IMR-90 (cell line): Measurements from ENCODE around the gene GTSE1. TPM values are rescaled to one million over a fixed set of nuclear protein-coding genes. Genes with fewer than 3 reads are reported as not detected.

ENCODE experiments used
- ATAC-seq: fragments of 200-7000 bp; cut with Tn5 transposase; 2 replicates; pipeline ENCODE4 v1.9.1; 2020; ENCODE audit warnings: low read depth, mild to moderate bottlenecking, moderate library complexity
- BruUV-seq: library from RNA; stranded (reverse); fragments of 400-500 nt; replicated peaks from 2 replicates; lab custom pipeline; 2021; lab: Mats Ljungman, UMichigan
- CTCF ChIA-PET: fragments of 300-600 bp; formaldehyde crosslinking; extraction: SDS; loops from one replicate; lab custom pipeline; 2021; ENCODE audit warnings: antibody characterized with exemption; lab: Yijun Ruan, JAX
- POLR2A ChIA-PET: fragments of 300-600 bp; sonication (Branson Sonifier 250); formaldehyde crosslinking; loops from one replicate; lab custom pipeline; 2022; ENCODE audit warnings: antibody characterized with exemption; ENCODE audit not compliant: unreplicated experiment; lab: Charles Lee
- DNase-seq: peaks from one replicate; pipeline ENCODE4 v3.0.0; 2013
- H2AFZ ChIP-seq: replicated peaks from 2 replicates; pipeline ENCODE3; 2013; ENCODE audit warnings: low read length, mild to moderate bottlenecking; ENCODE audit not compliant: poor library complexity
- H2AK5ac ChIP-seq: 2 replicates; pipeline ENCODE4 v1.6.1; 2013; ENCODE audit warnings: low read depth, low read length, inconsistent platforms
- H2AK9ac ChIP-seq: replicated peaks from 2 replicates; pipeline ENCODE3; 2013; ENCODE audit warnings: mild to moderate bottlenecking, low read depth, low read length, moderate library complexity; ENCODE audit not compliant: poor library complexity
- H2BK120ac ChIP-seq: 2 replicates; pipeline ENCODE4 v1.6.1; 2013; ENCODE audit warnings: low read depth, low read length, inconsistent platforms
- H2BK15ac ChIP-seq: 3 replicates; pipeline ENCODE4 v1.6.1; 2013; ENCODE audit warnings: low read depth, low read length, inconsistent platforms
- H2BK20ac ChIP-seq: 2 replicates; pipeline ENCODE4 v1.6.1; 2013; ENCODE audit warnings: low read depth, mild to moderate bottlenecking, inconsistent platforms, low read length, moderate library complexity
- H2BK5ac ChIP-seq: 2 replicates; pipeline ENCODE4 v1.6.1; 2013; ENCODE audit warnings: mild to moderate bottlenecking, low read depth, low read length, inconsistent platforms; ENCODE audit not compliant: poor library complexity, severe bottlenecking
- H3K14ac ChIP-seq: replicated peaks from 2 replicates; pipeline ENCODE4 v1.6.1; 2013; ENCODE audit warnings: low read depth, low read length, inconsistent platforms
- H3K18ac ChIP-seq: 2 replicates; pipeline ENCODE4 v1.6.1; 2013; ENCODE audit warnings: low read depth, low read length, control low read depth
- H3K23ac ChIP-seq: 2 replicates; pipeline ENCODE4 v1.6.1; 2013; ENCODE audit warnings: low read depth, low read length, inconsistent platforms
- H3K27ac ChIP-seq: 2 replicates; pipeline ENCODE4 v1.5.1; 2013; ENCODE audit warnings: mild to moderate bottlenecking, control low read depth, low read length; ENCODE audit not compliant: insufficient read depth
- H3K27me3 ChIP-seq: 2 replicates; pipeline ENCODE4 v1.6.1; 2013; ENCODE audit warnings: low read length; ENCODE audit not compliant: control insufficient read depth, insufficient read depth
- H3K36me3 ChIP-seq: 2 replicates; pipeline ENCODE4 v1.6.1; 2013; ENCODE audit warnings: low read length, mixed read lengths; ENCODE audit not compliant: control insufficient read depth, insufficient read depth
- H3K4ac ChIP-seq: 2 replicates; pipeline ENCODE4 v1.6.1; 2013; ENCODE audit warnings: low read depth, low read length, inconsistent platforms
- H3K4me1 ChIP-seq: 2 replicates; pipeline ENCODE4 v1.6.1; 2013; ENCODE audit warnings: low read length, mixed read lengths; ENCODE audit not compliant: control insufficient read depth, insufficient read depth
- H3K4me2 ChIP-seq: 2 replicates; pipeline ENCODE4 v1.6.1; 2013; ENCODE audit warnings: low read depth, mild to moderate bottlenecking, control low read depth, low read length, moderate library complexity
- H3K4me3 ChIP-seq: 2 replicates; pipeline ENCODE4 v1.5.1; 2013; ENCODE audit warnings: low read depth, mild to moderate bottlenecking, control low read depth, low read length, moderate library complexity; ENCODE audit not compliant: insufficient read depth
- H3K56ac ChIP-seq: 2 replicates; pipeline ENCODE4 v1.6.1; 2013; ENCODE audit warnings: low read length, inconsistent platforms; ENCODE audit not compliant: insufficient read depth; ENCODE audit errors: extremely low read depth
- H3K79me1 ChIP-seq, 2 experiments: 2 replicates each; pipeline ENCODE4 v1.6.1; 2013; ENCODE audit warnings: low read length in 2 of 2, inconsistent platforms in 1 of 2, low read depth in 1 of 2
- H3K9ac ChIP-seq: 2 replicates; pipeline ENCODE4 v1.6.1; 2013; ENCODE audit warnings: low read depth, low read length, control low read depth
- H3K9me1 ChIP-seq: 2 replicates; pipeline ENCODE4 v1.6.1; 2013; ENCODE audit warnings: low read length, inconsistent platforms; ENCODE audit not compliant: insufficient read depth
- H3K9me3 ChIP-seq: 2 replicates; pipeline ENCODE4 v1.6.1; 2013; ENCODE audit warnings: low read length; ENCODE audit not compliant: control insufficient read depth, insufficient read depth
- H4K20me1 ChIP-seq: 2 replicates; pipeline ENCODE4 v1.6.1; 2013; ENCODE audit warnings: low read length, inconsistent platforms; ENCODE audit not compliant: insufficient read depth
- H4K5ac ChIP-seq: 2 replicates; pipeline ENCODE4 v1.6.1; 2013; ENCODE audit warnings: mild to moderate bottlenecking, low read depth, low read length, control low read depth
- H4K8ac ChIP-seq, 2 experiments: 2 replicates each; pipeline ENCODE4 v1.6.1; 2013; ENCODE audit warnings: low read depth in 2 of 2, low read length in 2 of 2, control low read depth in 1 of 2, inconsistent platforms in 1 of 2
- H4K91ac ChIP-seq: 2 replicates; pipeline ENCODE4 v1.6.1; 2013; ENCODE audit warnings: low read depth, low read length, inconsistent platforms; ENCODE audit not compliant: insufficient read depth
- BHLHE40 ChIP-seq: fragments of 150-350 bp; IDR thresholded peaks from 2 replicates; pipeline ENCODE4 v1.6.1; 2016; ENCODE audit warnings: mild to moderate bottlenecking, low read depth, low read length
- CHD1 ChIP-seq: IDR thresholded peaks from 2 replicates; pipeline ENCODE4 v1.6.1; 2012; ENCODE audit warnings: low read depth, low read length, improper control_type of control experiment
- FOS ChIP-seq: fragments of 150-350 bp; IDR thresholded peaks from 2 replicates; pipeline ENCODE4 v1.6.1; 2016; ENCODE audit warnings: low read depth, low read length
- MAZ ChIP-seq: IDR thresholded peaks from 2 replicates; pipeline ENCODE4 v1.6.1; 2012; ENCODE audit warnings: low read depth, mild to moderate bottlenecking, low read length, improper control_type of control experiment, moderate library complexity, borderline replicate concordance
- MXI1 ChIP-seq: IDR thresholded peaks from 2 replicates; pipeline ENCODE4 v1.6.1; 2012; ENCODE audit warnings: low read depth, mild to moderate bottlenecking, low read length, moderate library complexity, borderline replicate concordance
- NFE2L2 ChIP-seq: fragments of 150-350 bp; IDR thresholded peaks from 2 replicates; pipeline ENCODE4 v1.6.1; 2016; ENCODE audit warnings: low read depth, mild to moderate bottlenecking, low read length
- POLR2A ChIP-seq: IDR thresholded peaks from 2 replicates; pipeline ENCODE4 v1.6.1; 2012; ENCODE audit warnings: mild to moderate bottlenecking, low read depth, low read length
- WGBS, 2 experiments: methylation state at CpG; one replicate each; pipeline versions ENCODE4 v1.1.5 to v1.1.7; 2013; ENCODE audit warnings: missing lambda C conversion rate in 2 of 2; ENCODE audit not compliant: insufficient read length in 1 of 2; ENCODE audit errors: extremely low coverage in 2 of 2; 5-methylcytosine and 5-hydroxymethylcytosine counted together
- dilution Hi-C: fragments of 300-500 bp; cut with HindIII; formaldehyde crosslinking; loops from one replicate; pipeline ENCODE4 v1.14.3; 2018; ENCODE audit warnings: low sequenced_read_pairs; ENCODE audit not compliant: unreplicated experiment
- in situ Hi-C: fragments of 300-500 bp; cut with MboI; formaldehyde crosslinking; loops from 3 replicates; pipeline ENCODE4 v1.14.3; 2019; ENCODE audit warnings: low sequenced_read_pairs, inconsistent platforms, mixed read lengths
- intact Hi-C: fragments of 100-400 bp; cut with micrococcal nuclease; formaldehyde crosslinking; loops from 2 replicates; pipeline ENCODE4 v1.10.0; 2022
- polyA plus RNA-seq, 3 experiments: library from polyadenylated mRNA; depleted of rRNA; stranded (reverse); fragments of >200 nt; gene quantifications; 2 replicates each; pipeline ENCODE4 v1.2.3, GENCODE V29; 2012; ENCODE audit warnings: low replicate concordance in 1 of 3
- total RNA-seq: library from RNA; depleted of rRNA; stranded (reverse); fragments of >200 nt; gene quantifications from 2 replicates; pipeline ENCODE4 v1.2.3, GENCODE V29; 2012

The GTSE1 gene
- total and polyA plus RNA-seq, 2 of the 4 experiments (the other 2 are of a cell fraction), result 5.9 to 17.1 TPM

DNA sequence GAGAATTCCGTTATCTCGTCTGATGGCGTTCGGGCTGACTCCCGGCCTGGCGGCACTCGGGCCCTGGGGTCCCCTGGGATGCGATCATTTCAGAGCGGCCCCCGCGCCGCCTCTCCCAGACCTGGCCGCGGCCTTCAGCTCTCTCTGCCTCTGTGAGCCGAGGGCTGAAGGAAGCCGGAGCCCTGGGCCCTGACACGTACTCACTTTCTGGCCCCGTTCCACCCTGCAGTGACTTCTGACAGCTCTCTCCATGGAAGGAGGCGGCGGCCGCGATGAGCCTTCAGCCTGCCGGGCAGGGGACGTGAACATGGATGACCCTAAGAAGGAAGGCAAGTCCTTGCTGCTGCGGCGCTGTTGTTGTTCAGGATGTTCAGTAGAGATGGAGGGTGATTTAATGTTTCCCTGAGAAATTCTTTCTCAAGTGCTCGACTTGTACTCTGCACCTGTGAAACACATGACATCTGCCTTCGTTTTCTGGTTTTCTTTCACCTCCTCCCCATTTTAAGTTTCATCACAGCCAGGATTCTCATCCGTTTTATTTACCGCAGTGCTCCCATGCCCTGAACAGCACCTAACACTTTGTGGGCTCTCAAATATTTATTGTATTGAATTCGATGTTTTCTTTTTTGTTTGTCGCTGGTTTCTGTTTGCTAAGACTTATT is 612 bp downstream of the GTSE1 start:
- dilution Hi-C loops (no loop called here), intact Hi-C loops (loop anchor here (5.0 kb wide), 1 partner anchor 175 kb away; no protein-coding TSS in a partner anchor), in situ Hi-C loops (loop anchor here (5.0 kb wide), 1 partner anchor 175 kb away; no protein-coding TSS in a partner anchor)
- Histone ChIP-seq H4K91ac (peak overlapping the region; percentile 39), H2AK9ac (peak overlapping the region; percentile 90), H2BK5ac (peak overlapping the region; percentile 17), H3K9me3 (no peaks in the 10 kb centered on the region), H3K9ac (peak overlapping the region; percentile 84; the same call in 1 of the 2 replicates), H3K18ac (no peak overlapping the region), H3K27me3 (no peaks in the 10 kb centered on the region), H3K27ac (peak overlapping the region; percentile 65; the same call in 1 of the 2 replicates), H3K36me3 (peaks cover 13% of the 10 kb centered on the region; the same call in 1 of the 2 replicates), H3K23ac (peak overlapping the region; percentile 59), H2BK20ac (no peak overlapping the region), H3K4me2 (peak overlapping the region; percentile 96), H2AK5ac (peak overlapping the region; percentile 61; the same call in 1 of the 2 replicates), H3K79me1 (peaks cover 12 to 51% of the 10 kb centered on the region in 2 experiments; a peak in 3 of 4 replicates), H3K14ac (0 out of 2 replicates have a peak overlapping the region, but pooled peaks have one; percentile 58), H3K9me1 (peaks cover 29% of the 10 kb centered on the region), H3K4me3 (peak overlapping the region; percentile 45), H3K4ac (peak overlapping the region; percentile 80), H3K56ac (peak overlapping the region; percentile 82), H4K5ac (no peak overlapping the region), H4K8ac (peak overlapping the region in 1 of 2 experiments; percentile 0; a peak in 1 of 4 replicates), H2BK15ac (no peak overlapping the region), H3K4me1 (peaks cover 11% of the 10 kb centered on the region), H2BK120ac (no peak overlapping the region), H4K20me1 (no peaks in the 10 kb centered on the region), H2AFZ (peak overlapping the region; percentile 94)
- TF ChIP-seq CHD1 (no peak), MXI1 (peak; percentile 51; the same call in 1 of the 2 replicates), POLR2A (no peak; the same call in 1 of the 2 replicates), MAZ (no peak), FOS (no peak), BHLHE40 (no peak), NFE2L2 (no peak)
- 1% methylated on average over 18 of the region's 32 CpGs; no CpG with 5 or more reads in 1 of the 2 experiments for WGBS, 2 experiments
- ChIA-PET CTCF (interaction anchor here (0.5 kb wide), 1 partner anchor 67 kb away, joined by 4 read pairs; no protein-coding TSS in a partner anchor), POLR2A (no interaction called here)
- BruUV-seq, result TSS peak; percentile 29
- peak; percentile 27 for ATAC-seq
- DNase-seq, result peak; percentile 35
